Stimulated activated CD4-positive, alpha-beta T cell treated with anti-CD3 and anti-CD28 coated beads, Interleukin-4, amount 100 ng/mL, for 4 hours (primary cell): ENCODE results near the gene MOG.
A peak's percentile ranks its signal among the peaks of the same experiment; 100 is the strongest.
"Not testable (repeated sequence)": the region's sequence is repeated elsewhere in the genome, so short reads cannot be mapped to it uniquely, and the experiment has no call there.

Experiments
- DNase-seq, 2 experiments: peaks; one replicate each; pipeline ENCODE4 v3.0.0-alpha.2; 2020

The MOG gene

GRCh38 chr6:29641430-29642148 is 15.3 kb upstream of the MOG start:
- DNase-seq: no peak

GRCh38 chr6:29647927-29648642 is 8.8 kb upstream of the MOG start:
- DNase-seq: no peak

- DNase-seq: peak; percentile 96 to 97
Observed at GRCh38 chr6:29649701-29650673, 6.9 kb upstream of the MOG start.

GRCh38 chr6:29651413-29652197 is 5.3 kb upstream of the MOG start:
- DNase-seq: no peak

- no peak for DNase-seq
Observed at GRCh38 chr6:29652198-29652584, 4.7 kb upstream of the MOG start.

- DNase-seq: peak; percentile 11 to 18
Observed at GRCh38 chr6:29653452-29654038, 3.3 kb upstream of the MOG start.

GRCh38 chr6:29655658-29656057 is 1.2 kb upstream of the MOG start:
- DNase-seq: no peak

GRCh38 chr6:29656157-29656556 is 735 bp upstream of the MOG start:
- no peak for DNase-seq

- no peak for DNase-seq
Observed at GRCh38 chr6:29661071-29661470, 4.2 kb downstream of the MOG start.

GRCh38 chr6:29661502-29662141 is 4.7 kb downstream of the MOG start:
- DNase-seq: not testable (repeated sequence)

- no peak for DNase-seq
Observed at GRCh38 chr6:29663300-29664042, 6.6 kb downstream of the MOG start.

GRCh38 chr6:29665942-29666825 is 9.3 kb downstream of the MOG start:
- DNase-seq: no peak

- no peak for DNase-seq
Observed at GRCh38 chr6:29666826-29667130, 9.9 kb downstream of the MOG start.

GRCh38 chr6:29667158-29667557 is 10.3 kb downstream of the MOG start:
- no peak for DNase-seq

- DNase-seq: no peak
Observed at GRCh38 chr6:29671026-29671425, 14.1 kb downstream of the MOG start.

GRCh38 chr6:29672116-29672515 is 15.2 kb downstream of the MOG start:
- not testable (repeated sequence) for DNase-seq

- no peak for DNase-seq
Observed at GRCh38 chr6:29673161-29673560, 16.3 kb downstream of the MOG start.

GRCh38 chr6:29674008-29674407 is 17.1 kb downstream of the MOG start:
- DNase-seq: no peak

- no peak for DNase-seq
Observed at GRCh38 chr6:29675561-29675960, 18.7 kb downstream of the MOG start.
